Ishikawa (cell line): ENCODE measurements around the gene GRIN2D.

Experiments
- EP300 ChIP-seq: IDR thresholded peaks from 2 replicates; pipeline ENCODE4 v1.6.1; 2012; ENCODE audit warnings: borderline replicate concordance
- MAX ChIP-seq: IDR thresholded peaks from 2 replicates; pipeline ENCODE4 v1.6.1; 2012
- TAF1 ChIP-seq: IDR thresholded peaks from 2 replicates; pipeline ENCODE4 v1.6.1; 2012; ENCODE audit warnings: low read depth, mild to moderate bottlenecking
- YY1 ChIP-seq: IDR thresholded peaks from 2 replicates; pipeline ENCODE4 v1.6.1; 2012; ENCODE audit warnings: low read depth

DNA sequence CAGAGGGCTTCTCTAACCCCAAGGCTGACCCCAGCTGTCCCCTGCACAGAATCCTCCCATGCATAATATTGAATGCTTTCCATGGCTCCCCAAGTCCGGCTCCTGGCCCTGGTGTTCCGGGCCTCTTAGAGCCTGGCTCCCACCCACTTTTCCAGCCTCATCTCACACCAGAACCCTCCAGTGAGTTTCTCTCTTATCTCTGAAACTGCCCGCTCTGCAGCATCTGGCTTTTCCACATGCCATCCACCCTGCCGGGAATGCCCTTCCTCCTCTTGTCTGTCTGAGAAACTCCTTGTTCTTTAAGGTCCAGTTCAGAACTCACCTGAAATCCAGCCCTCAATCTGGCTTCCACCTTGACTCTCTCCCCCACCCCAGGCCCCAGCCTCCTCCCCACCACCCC, 22.5 kb upstream of the GRIN2D start:
- TF ChIP-seq YY1 (no peak), TAF1 (no peak), EP300 (no peak), MAX (no peak)
